CD4-positive, alpha-beta T cell treated with Interleukin-2 at 100 ng/mL for 4 hours (primary cell): ENCODE results near the gene DAW1.
"Not testable (repeated sequence)": the region's sequence is repeated elsewhere in the genome, so short reads cannot be mapped to it uniquely, and the experiment has no call there.

Experiments used
- DNase-seq: peaks from one replicate; pipeline ENCODE4 v3.0.0-alpha.2; 2020; ENCODE audit warnings: low spot score

The DAW1 gene

GRCh38 chr2:227914362-227914761 lies 42.9 kb downstream of the DAW1 start:
- DNase-seq = no peak

- no peak for DNase-seq
Observed at GRCh38 chr2:227921648-227922047, 50.2 kb downstream of the DAW1 start.

GRCh38 chr2:227932001-227932400 lies 60.6 kb downstream of the DAW1 start:
- DNase-seq = no peak

- DNase-seq = no peak
Observed at GRCh38 chr2:227932403-227932802, 61.0 kb downstream of the DAW1 start.

- no peak for DNase-seq
Observed at GRCh38 chr2:227933884-227934283, 62.5 kb downstream of the DAW1 start.

- not testable (repeated sequence) for DNase-seq
Observed at GRCh38 chr2:227936249-227936648, 64.8 kb downstream of the DAW1 start.

GRCh38 chr2:227939271-227940027 lies 68.0 kb downstream of the DAW1 start:
- DNase-seq = no peak

- no peak for DNase-seq
Observed at GRCh38 chr2:227942021-227942420, 70.6 kb downstream of the DAW1 start.

GRCh38 chr2:227942965-227943364 lies 71.5 kb downstream of the DAW1 start:
- DNase-seq = no peak

- DNase-seq = no peak
Observed at GRCh38 chr2:227960317-227960716, 88.9 kb downstream of the DAW1 start.

GRCh38 chr2:227971619-227972230 lies 100.3 kb downstream of the DAW1 start:
- no peak for DNase-seq

GRCh38 chr2:227973241-227973640 lies 101.8 kb downstream of the DAW1 start:
- DNase-seq = no peak
